ENCODE data around the gene GID8. TPM values are rescaled to one million over a fixed set of nuclear protein-coding genes. Genes with fewer than 3 reads are reported as not detected.

GID8 gene
- total RNA-seq, 2 experiments from 2014 or later = 39.2 to 42.2 TPM

DNA sequence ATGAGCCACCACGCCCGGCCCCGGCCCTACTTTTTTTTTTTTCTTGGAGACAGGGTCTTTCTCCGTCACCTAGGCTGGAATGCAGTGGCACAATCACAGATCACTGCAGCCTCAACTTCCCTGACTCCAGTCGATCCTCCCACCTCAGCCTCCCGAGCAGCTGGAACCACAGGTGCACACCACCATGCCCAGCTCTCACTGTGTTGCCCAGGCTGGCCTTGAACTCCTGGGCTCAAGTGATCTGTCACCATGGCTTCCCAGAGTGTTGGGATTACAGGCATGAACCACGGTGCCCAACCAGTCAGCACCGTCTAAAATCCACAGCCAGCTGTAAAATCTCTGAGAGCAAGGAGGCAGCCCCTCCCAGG is 32.0 kb downstream of the GID8 start:
- no peak overlapping the region for H3K27ac Mint-ChIP-seq
- ATAC-seq (no peak), DNase-seq (no peak)
- peaks cover 28% of the 10 kb centered on the region for H3K27me3 Mint-ChIP-seq
- POLR2A ChIA-PET = interaction anchor here (0.8 to 2.6 kb wide), 3 partner anchors 10 to 43 kb away, joined by 3 to 10 read pairs (median 4); partner anchors contain the start of gene DIDO1
- H3K4me3 Mint-ChIP-seq = no peak overlapping the region
- no peaks in the 10 kb centered on the region for H3K9me3 Mint-ChIP-seq
- peaks cover 12% of the 10 kb centered on the region for H3K4me1 Mint-ChIP-seq (ENCODE audit: low read depth)
- TF ChIP-seq, protein P1, sequence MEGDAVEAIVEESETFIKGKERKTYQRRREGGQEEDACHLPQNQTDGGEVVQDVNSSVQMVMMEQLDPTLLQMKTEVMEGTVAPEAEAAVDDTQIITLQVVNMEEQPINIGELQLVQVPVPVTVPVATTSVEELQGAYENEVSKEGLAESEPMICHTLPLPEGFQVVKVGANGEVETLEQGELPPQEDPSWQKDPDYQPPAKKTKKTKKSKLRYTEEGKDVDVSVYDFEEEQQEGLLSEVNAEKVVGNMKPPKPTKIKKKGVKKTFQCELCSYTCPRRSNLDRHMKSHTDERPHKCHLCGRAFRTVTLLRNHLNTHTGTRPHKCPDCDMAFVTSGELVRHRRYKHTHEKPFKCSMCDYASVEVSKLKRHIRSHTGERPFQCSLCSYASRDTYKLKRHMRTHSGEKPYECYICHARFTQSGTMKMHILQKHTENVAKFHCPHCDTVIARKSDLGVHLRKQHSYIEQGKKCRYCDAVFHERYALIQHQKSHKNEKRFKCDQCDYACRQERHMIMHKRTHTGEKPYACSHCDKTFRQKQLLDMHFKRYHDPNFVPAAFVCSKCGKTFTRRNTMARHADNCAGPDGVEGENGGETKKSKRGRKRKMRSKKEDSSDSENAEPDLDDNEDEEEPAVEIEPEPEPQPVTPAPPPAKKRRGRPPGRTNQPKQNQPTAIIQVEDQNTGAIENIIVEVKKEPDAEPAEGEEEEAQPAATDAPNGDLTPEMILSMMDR (IDR thresholded peaks at IDR 0.05) = no peak
- CTCF ChIA-PET = interaction anchor here (0.6 to 1.7 kb wide), 3 partner anchors 11 to 69 kb away, joined by 3 to 6 read pairs (median 3); no protein-coding TSS in a partner anchor
- peaks cover 3% of the 10 kb centered on the region for H3K36me3 Mint-ChIP-seq (ENCODE audit: low read depth)
- intact Hi-C loops (cut with micrococcal nuclease) = no loop called here

DNA sequence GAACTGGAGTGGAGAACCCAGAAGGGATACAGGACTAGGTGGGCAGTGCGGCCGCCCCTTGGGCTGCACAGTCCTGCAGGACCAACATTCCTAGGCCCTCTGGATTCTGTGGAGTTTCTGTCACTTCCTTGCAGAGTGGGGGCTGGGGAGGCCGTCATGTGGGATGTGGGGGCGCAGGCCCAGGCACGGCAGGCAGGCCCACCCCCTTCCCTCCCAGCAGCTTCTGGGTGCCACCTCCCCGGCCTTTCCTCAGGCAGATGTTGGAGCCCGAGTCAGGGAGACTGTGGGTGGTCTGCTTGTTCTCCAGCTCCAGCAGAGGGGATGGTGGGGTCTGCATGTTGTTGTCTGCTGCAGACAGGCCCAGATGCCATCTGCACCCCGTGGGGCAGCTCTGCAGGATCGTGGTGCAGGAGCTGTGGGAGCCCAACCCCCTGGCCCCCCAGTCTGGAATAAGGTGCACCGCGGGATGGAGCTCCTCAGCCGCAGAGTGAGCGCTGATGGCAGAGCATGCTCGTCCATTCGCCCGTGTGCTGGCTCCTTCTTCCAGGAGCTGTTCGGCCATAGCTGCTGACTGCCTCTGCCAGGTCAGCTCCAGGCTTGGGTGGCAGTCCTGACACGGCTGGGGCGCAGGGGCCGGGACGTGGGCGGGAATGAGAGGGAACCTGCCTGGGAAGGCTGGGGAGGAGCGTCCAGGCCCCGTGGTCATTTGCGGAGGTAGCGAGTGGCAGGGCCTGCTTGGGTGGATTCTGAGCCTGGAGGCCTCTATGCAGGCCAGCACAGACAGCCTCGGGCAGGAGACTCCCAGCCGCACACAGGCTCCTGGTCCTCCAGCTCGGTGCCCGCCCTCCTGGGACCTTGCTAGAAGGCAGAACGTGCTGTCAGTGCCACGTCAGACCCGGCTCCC is 32.6 kb downstream of the GID8 start:
- H3K9me3 Mint-ChIP-seq = no peaks in the 10 kb centered on the region
- intact Hi-C loops (cut with micrococcal nuclease) = no loop called here
- peaks cover 30% of the 10 kb centered on the region for H3K27me3 Mint-ChIP-seq
- no peak for ATAC-seq
- CTCF ChIA-PET = interaction anchor here (0.6 to 1.7 kb wide), 4 partner anchors 10 to 69 kb away, joined by 3 to 6 read pairs (median 3); no protein-coding TSS in a partner anchor
- POLR2A ChIA-PET = interaction anchor here (0.8 to 2.6 kb wide), 3 partner anchors 10 to 44 kb away, joined by 3 to 10 read pairs (median 4); partner anchors contain the start of gene DIDO1
- DNase-seq = no peak
- TF ChIP-seq, protein P1 (IDR thresholded peaks at IDR 0.05) = no peak
- H3K4me3 Mint-ChIP-seq = no peak overlapping the region
- no peak overlapping the region for H3K27ac Mint-ChIP-seq
- peaks cover 2% of the 10 kb centered on the region for H3K36me3 Mint-ChIP-seq (ENCODE audit: low read depth)
- H3K4me1 Mint-ChIP-seq (ENCODE audit: low read depth) = peaks cover 12% of the 10 kb centered on the region

DNA sequence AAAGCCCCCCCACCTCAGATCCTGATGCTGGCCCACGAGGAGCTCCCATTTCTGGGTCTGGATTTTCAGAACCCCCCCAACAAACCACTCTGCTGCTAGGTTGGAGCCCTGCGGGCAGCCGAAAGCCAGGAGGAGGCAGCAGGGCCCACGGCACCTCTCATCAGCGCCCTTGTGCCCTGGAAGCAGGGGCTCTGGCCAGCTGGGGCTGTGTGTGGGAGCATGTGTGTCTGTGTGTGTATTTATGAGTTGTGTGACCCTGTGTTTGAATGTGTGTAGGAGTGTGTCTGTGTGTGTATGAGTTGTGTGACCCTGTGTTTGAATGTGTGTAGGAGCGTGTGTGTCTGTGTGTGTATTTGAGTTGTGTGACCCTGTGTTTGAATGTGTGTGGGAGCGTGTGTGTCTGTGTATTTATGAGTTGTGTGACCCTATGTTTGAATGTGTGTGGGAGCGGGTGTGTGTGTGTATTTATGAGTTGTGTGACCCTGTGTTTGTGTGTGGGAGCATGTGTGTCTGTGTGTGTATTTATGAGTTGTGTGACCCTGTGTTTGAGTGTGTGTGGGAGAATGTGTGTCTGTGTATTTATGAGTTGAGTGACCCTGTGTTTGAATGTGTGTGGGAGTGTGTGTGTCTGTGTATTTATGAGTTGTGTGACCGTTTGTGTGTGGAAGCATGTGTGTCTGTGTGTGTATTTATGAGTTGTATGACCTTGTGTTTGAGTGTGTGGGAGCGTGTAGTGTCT is 33.4 kb downstream of the GID8 start:
- Mint-ChIP-seq H3K27ac (no peak overlapping the region), H3K4me3 (no peak overlapping the region), H3K36me3 (ENCODE audit: low read depth) (no peaks in the 10 kb centered on the region), H3K4me1 (ENCODE audit: low read depth) (peaks cover 13% of the 10 kb centered on the region), H3K9me3 (no peaks in the 10 kb centered on the region), H3K27me3 (peaks cover 35% of the 10 kb centered on the region)
- DNase-seq (no peak), ATAC-seq (no peak)
- POLR2A ChIA-PET = interaction anchor here (1.8 to 2.6 kb wide), 2 partner anchors 11 to 38 kb away, joined by 10 to 11 read pairs; no protein-coding TSS in a partner anchor
- CTCF ChIA-PET = interaction anchor here (0.6 to 1.7 kb wide), 2 partner anchors 20 to 70 kb away, joined by 3 to 6 read pairs; no protein-coding TSS in a partner anchor
- intact Hi-C loops (cut with micrococcal nuclease) = no loop called here
- TF ChIP-seq, protein P1 (IDR thresholded peaks at IDR 0.05) = no peak

DNA sequence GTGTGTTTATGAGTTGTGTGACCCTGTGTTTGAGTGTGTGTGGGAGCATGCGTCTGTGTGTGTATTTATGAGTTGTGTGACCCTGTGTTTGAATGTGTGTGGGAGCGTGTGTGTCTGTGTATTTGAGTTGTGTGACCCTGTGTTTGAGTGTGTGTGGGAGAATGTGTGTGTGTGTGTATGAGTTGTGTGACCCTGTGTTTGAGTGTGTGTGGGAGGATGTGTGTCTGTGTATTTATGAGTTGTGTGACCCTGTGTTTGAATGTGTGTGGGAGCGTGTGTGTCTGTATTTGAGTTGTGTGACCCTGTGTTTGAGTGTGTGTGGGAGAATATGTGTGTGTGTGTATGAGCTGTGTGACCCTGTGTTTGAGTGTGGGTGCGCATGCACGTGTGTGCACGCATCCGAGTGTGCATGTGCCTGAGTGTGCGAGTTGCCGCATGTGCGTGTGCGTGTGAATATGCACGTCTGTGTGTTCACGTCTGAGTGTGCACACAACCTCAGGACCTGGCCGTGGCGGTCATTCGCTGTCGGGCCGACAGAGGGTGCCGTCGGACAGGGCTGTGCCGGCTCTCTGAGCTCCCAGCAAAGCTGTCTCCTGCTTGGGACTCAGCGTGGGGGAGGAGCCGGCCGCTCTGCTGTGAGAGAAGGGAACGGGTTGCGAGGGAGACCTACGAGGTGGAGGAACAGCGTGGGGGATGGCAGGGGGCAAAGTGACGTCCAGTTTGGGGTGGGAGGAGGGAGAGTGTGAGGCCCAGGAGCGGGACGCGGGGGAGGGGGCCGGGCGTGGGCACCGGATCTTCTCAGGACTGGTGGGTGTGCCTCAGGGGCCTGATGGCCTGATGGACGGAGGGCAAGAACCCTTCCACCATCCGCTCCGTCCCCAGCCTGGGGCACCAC is 34.2 kb downstream of the GID8 start:
- intact Hi-C loops (cut with micrococcal nuclease) = loop anchor here (2.0 kb wide), 1 partner anchor 37 kb away; no protein-coding TSS in a partner anchor
- Mint-ChIP-seq H3K9me3 (no peaks in the 10 kb centered on the region), H3K27ac (no peak overlapping the region), H3K27me3 (peaks cover 39% of the 10 kb centered on the region), H3K36me3 (ENCODE audit: low read depth) (no peaks in the 10 kb centered on the region), H3K4me3 (no peak overlapping the region), H3K4me1 (ENCODE audit: low read depth) (peaks cover 16% of the 10 kb centered on the region)
- DNase-seq (peak; percentile 92), ATAC-seq (peak; percentile 99)
- TF ChIP-seq, protein P1 (IDR thresholded peaks at IDR 0.05) = peak; percentile 66
- POLR2A ChIA-PET = interaction anchor here (1.0 to 1.8 kb wide), 3 partner anchors 12 to 177 kb away, joined by 3 to 11 read pairs (median 4); no protein-coding TSS in a partner anchor
- CTCF ChIA-PET = interaction anchor here (0.6 to 1.5 kb wide), 23 partner anchors 9 to 242 kb away, joined by 3 to 17 read pairs (median 3); no protein-coding TSS in a partner anchor
